Activated T-helper 17 cell treated with anti-CD3 and anti-CD28 coated beads, Interleukin-2, amount 50 U/mL, for 72 hours (primary cell): ENCODE data around the gene KIF5C. TPM values are rescaled to one million over a fixed set of nuclear protein-coding genes. Genes with fewer than 3 reads are reported as not detected.
"Not testable (repeated sequence)": the region's sequence is repeated elsewhere in the genome, so short reads cannot be mapped to it uniquely, and the experiment has no call there.

Experiments
- ATAC-seq: fragments of 150-1000 bp; cut with Tn5 transposase; replicated peaks from 2 replicates; pipeline ENCODE4 v1.10.0; 2021; ENCODE audit warnings: mild to moderate bottlenecking, moderate library complexity
- H3K27ac Mint-ChIP-seq: one replicate; pipeline ENCODE4 v1.8.0; 2022; ENCODE audit warnings: mixed read lengths
- H3K27me3 Mint-ChIP-seq: one replicate; pipeline ENCODE4 v1.8.0; 2022; ENCODE audit warnings: mixed read lengths
- H3K36me3 Mint-ChIP-seq: one replicate; pipeline ENCODE4 v1.8.0; 2022; ENCODE audit warnings: low read depth, mild to moderate bottlenecking, mixed read lengths
- H3K4me1 Mint-ChIP-seq: one replicate; pipeline ENCODE4 v1.8.0; 2022; ENCODE audit warnings: mixed read lengths
- H3K4me3 Mint-ChIP-seq: one replicate; pipeline ENCODE4 v1.8.0; 2022; ENCODE audit warnings: mild to moderate bottlenecking, mixed read lengths
- H3K9me3 Mint-ChIP-seq: one replicate; pipeline ENCODE4 v1.8.0; 2022; ENCODE audit warnings: mixed read lengths
- total RNA-seq, 2 donors: library from RNA; stranded (reverse); gene quantifications; one replicate each; pipeline ENCODE4 v1.2.3, GENCODE V29; 2022

Gene KIF5C
- total RNA-seq, 2 donors from 2014 or later, result 33.1 to 43.8 TPM

- peak; percentile 47 for ATAC-seq
- Mint-ChIP-seq H3K27me3 (no peaks in the 10 kb centered on the region), H3K36me3 (peaks cover 22% of the 10 kb centered on the region), H3K4me3 (no peak overlapping the region), H3K9me3 (no peaks in the 10 kb centered on the region), H3K4me1 (peaks cover 11% of the 10 kb centered on the region), H3K27ac (no peak overlapping the region)
Measured at GRCh38 chr2:148971547-148971946, 96.5 kb downstream of the KIF5C start.

DNA sequence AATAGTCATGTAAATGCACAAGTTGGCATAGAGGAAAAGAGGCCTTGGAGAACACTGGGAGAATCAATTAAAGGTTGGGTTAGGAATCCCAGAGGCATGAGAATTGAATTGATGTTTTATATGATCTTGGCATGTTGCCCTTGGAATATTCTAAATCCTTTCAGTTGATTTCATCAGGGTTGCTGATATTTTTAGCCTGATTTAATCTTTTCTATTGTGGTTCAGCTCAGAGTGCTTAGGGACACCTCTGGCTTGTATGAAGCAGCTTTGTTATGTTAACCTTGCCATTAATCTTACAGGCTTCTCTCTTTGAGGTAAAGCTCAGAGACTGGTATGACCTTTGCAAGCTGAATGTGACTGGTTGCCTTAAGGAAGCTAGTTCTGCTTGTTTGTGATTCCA lies 99.1 kb downstream of the KIF5C start:
- no peak overlapping the region for H3K4me3 Mint-ChIP-seq
- H3K36me3 Mint-ChIP-seq, result peaks cover 32% of the 10 kb centered on the region
- no peak overlapping the region for H3K27ac Mint-ChIP-seq
- no peak for ATAC-seq
- H3K9me3 Mint-ChIP-seq, result no peaks in the 10 kb centered on the region
- no peaks in the 10 kb centered on the region for H3K27me3 Mint-ChIP-seq
- peaks cover 11% of the 10 kb centered on the region for H3K4me1 Mint-ChIP-seq

DNA sequence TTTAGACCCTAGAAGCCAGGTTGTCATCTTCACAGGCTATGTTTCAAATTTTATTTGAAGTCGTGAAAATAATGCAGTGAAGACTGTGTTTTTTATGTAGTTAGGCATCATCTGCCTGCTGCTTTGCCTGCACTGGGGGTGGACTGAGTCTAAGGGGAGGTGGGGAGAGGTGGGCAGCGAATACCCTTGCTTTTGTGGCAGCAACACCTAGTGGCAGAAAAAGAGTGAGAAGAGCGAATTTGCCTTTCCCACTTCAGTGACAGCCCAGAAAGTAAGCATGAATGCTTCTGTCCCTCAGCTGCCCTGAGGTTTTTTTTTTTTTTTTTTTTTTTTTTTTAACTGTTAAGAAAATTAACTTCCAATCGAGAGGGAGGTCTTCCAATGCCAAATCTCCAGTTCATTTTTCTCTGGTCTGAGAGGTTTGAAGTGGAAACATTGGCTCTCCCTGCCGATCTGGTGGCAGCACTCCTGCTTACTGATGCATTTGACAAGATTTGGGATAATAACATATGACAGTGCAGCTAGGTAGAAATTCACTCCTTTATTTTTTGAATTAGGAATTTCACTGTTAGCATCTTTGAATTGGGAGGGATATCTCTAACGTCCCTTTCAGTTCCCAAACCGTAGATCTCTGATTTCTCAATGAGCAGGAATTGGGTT lies 103.1 kb downstream of the KIF5C start:
- Mint-ChIP-seq H3K27ac (no peak overlapping the region), H3K9me3 (no peaks in the 10 kb centered on the region), H3K27me3 (no peaks in the 10 kb centered on the region), H3K36me3 (peaks cover 71% of the 10 kb centered on the region), H3K4me3 (no peak overlapping the region), H3K4me1 (no peaks in the 10 kb centered on the region)
- no peak for ATAC-seq

GRCh38 chr2:148978706-148979105 lies 103.7 kb downstream of the KIF5C start:
- Mint-ChIP-seq H3K4me3 (no peak overlapping the region), H3K4me1 (no peaks in the 10 kb centered on the region), H3K27me3 (no peaks in the 10 kb centered on the region), H3K27ac (no peak overlapping the region), H3K9me3 (no peaks in the 10 kb centered on the region), H3K36me3 (peaks cover 71% of the 10 kb centered on the region)
- no peak for ATAC-seq

DNA sequence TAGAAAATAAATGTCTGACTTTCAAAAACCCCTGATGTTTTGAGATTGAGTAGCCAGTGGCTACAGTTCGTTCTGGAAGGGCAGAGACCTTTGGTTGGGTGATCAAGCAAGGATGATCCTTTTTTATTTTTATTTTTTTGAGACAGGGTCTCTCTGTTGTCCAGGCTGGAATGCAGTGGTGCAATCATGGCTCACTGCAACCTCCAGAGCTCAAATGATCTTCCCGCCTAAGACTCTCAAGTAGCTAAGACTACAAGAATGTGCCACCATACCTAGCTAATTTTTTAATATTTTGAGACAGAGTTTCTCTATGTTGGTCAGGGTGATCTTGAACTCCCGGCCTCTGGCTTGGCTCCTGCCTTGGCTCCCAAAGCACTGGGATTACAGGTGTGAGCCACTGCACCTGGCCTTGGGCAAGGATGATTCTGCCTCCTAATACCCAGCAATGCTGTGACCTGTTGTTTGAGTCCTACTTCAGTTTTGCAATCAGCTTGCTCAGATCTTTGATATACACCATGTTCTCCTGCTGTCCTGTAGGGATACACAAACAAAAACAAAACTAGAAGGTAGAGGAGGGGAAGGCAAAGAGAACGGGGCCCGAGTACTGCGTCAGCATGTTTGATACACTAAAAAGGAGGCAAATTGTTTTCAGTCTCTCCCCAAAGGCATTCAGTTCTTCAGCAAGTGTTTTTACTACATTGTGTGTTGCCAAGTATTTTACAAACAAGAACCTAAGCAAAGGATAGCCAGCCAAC lies 104.3 kb downstream of the KIF5C start:
- Mint-ChIP-seq H3K9me3 (no peaks in the 10 kb centered on the region), H3K4me1 (no peaks in the 10 kb centered on the region), H3K27ac (no peak overlapping the region), H3K27me3 (no peaks in the 10 kb centered on the region), H3K36me3 (peaks cover 71% of the 10 kb centered on the region), H3K4me3 (no peak overlapping the region)
- no peak for ATAC-seq

DNA sequence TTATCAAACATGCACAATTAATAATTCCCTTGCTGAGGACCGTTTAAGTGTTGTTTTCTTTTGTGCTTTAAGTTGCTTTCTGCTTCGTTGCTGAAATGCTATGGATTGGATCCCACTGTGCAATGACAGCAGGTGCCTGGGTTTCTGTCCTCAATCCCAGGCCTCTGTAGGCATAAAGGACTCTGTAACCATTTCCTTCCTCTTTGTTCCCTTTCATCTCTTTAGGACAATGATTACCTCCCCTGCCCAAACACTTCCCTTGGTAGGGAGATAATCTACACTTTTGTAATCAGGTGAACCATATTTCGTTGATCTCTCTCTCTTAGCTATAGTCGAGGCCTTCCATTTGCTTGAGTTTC lies 104.9 kb downstream of the KIF5C start:
- Mint-ChIP-seq H3K27ac (no peak overlapping the region), H3K4me3 (no peak overlapping the region), H3K27me3 (no peaks in the 10 kb centered on the region), H3K9me3 (no peaks in the 10 kb centered on the region), H3K4me1 (no peaks in the 10 kb centered on the region), H3K36me3 (peaks cover 68% of the 10 kb centered on the region)
- ATAC-seq, result no peak

DNA sequence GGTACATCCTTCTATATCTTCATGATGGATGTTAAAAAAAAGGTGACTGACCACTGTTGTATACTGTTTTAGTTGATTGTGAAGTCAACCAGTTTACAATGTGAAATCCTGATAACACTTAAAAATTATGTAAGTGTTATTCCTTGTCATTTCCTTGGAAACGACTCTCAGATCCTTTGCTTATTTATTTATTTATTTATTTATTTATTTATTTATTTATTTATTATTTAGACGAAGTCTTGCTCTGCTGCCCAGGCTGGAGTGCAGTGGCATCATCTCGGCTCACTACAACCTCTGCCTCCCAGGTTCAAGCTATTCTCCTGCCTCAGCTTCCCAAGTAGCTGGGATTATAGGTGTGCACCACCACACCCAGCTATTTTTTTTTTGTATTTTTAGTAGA lies 105.5 kb downstream of the KIF5C start:
- not testable (repeated sequence) for ATAC-seq, H3K27ac Mint-ChIP-seq, H3K9me3 Mint-ChIP-seq, H3K4me1 Mint-ChIP-seq, H3K4me3 Mint-ChIP-seq, H3K27me3 Mint-ChIP-seq
- H3K36me3 Mint-ChIP-seq, result peaks cover 70% of the 10 kb centered on the region

DNA sequence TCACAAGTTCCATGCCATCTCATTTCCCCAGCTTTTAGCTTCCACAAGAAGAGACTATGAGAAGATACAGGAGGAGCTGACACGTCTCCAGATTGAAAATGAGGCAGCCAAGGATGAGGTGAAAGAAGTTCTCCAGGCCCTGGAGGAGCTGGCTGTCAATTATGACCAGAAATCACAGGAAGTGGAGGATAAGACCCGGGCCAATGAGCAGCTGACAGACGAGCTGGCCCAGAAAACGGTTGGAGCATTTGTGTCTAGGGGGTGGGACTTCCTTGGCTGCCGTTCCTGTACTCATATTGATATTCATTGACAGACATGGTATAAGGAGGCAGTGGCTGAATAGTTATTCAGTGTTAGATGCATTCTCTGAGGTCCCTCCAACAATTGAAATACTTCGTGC lies 106.3 kb downstream of the KIF5C start:
- Mint-ChIP-seq H3K9me3 (no peaks in the 10 kb centered on the region), H3K27me3 (no peaks in the 10 kb centered on the region), H3K4me3 (no peak overlapping the region), H3K4me1 (no peaks in the 10 kb centered on the region), H3K27ac (no peak overlapping the region), H3K36me3 (peaks cover 78% of the 10 kb centered on the region)
- ATAC-seq, result no peak

DNA sequence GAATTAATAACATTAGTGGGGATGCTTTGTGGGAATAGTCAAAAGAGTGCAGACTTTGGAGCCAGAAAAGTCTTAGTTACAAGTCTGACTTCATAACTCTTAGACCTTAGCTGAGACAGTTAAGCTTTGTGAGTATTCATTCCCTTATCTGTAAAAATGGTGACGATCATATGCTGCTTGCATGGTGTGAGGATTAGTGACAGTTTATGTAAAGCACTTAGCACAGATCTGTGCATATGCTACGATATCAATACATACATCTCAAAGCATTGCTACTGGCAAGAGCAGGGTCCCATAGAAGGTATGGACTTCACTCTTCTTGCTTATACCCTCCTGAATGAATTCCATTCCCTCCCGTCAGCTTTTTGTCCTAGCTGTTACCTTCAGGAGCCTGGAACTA lies 106.8 kb downstream of the KIF5C start:
- Mint-ChIP-seq H3K27me3 (no peaks in the 10 kb centered on the region), H3K36me3 (peaks cover 81% of the 10 kb centered on the region), H3K27ac (no peak overlapping the region), H3K4me3 (no peak overlapping the region), H3K9me3 (no peaks in the 10 kb centered on the region), H3K4me1 (no peaks in the 10 kb centered on the region)
- no peak for ATAC-seq

GRCh38 chr2:148982282-148982681 lies 107.3 kb downstream of the KIF5C start:
- Mint-ChIP-seq H3K27me3 (no peaks in the 10 kb centered on the region), H3K4me3 (no peak overlapping the region), H3K36me3 (peaks cover 86% of the 10 kb centered on the region), H3K4me1 (no peaks in the 10 kb centered on the region), H3K27ac (no peak overlapping the region), H3K9me3 (no peaks in the 10 kb centered on the region)
- ATAC-seq, result no peak

DNA sequence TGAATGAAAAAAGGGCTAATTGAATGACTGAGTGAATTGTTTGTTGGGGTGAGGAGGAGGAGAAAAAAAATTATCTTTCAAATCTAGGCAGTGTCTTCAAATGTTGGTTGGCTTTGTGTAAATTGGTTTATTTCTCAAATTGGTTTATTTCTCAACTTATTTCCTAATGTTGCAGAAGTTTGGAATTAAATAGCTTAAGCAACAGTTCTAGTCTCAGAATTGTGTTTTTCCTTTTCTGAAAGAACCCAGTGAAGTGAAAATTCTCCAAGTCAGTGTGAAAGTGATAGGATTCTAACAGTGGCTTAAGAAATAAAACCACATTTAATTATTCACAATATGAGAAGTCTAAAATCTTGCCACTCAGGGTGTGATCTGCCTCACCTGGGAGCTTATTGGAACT lies 108.9 kb downstream of the KIF5C start:
- Mint-ChIP-seq H3K4me1 (no peaks in the 10 kb centered on the region), H3K4me3 (no peak overlapping the region), H3K27ac (no peak overlapping the region), H3K27me3 (no peaks in the 10 kb centered on the region), H3K36me3 (peaks cover 78% of the 10 kb centered on the region), H3K9me3 (no peaks in the 10 kb centered on the region)
- ATAC-seq, result no peak

- H3K36me3 Mint-ChIP-seq, result peaks cover 73% of the 10 kb centered on the region
- H3K27me3 Mint-ChIP-seq, result no peaks in the 10 kb centered on the region
- no peak overlapping the region for H3K27ac Mint-ChIP-seq
- ATAC-seq, result no peak
- no peaks in the 10 kb centered on the region for H3K4me1 Mint-ChIP-seq
- H3K9me3 Mint-ChIP-seq, result no peaks in the 10 kb centered on the region
- no peak overlapping the region for H3K4me3 Mint-ChIP-seq
Measured at GRCh38 chr2:148984449-148984848, 109.4 kb downstream of the KIF5C start.

- H3K36me3 Mint-ChIP-seq, result peaks cover 64% of the 10 kb centered on the region
- no peak overlapping the region for H3K4me3 Mint-ChIP-seq
- no peaks in the 10 kb centered on the region for H3K27me3 Mint-ChIP-seq
- H3K4me1 Mint-ChIP-seq, result no peaks in the 10 kb centered on the region
- H3K9me3 Mint-ChIP-seq, result no peaks in the 10 kb centered on the region
- ATAC-seq, result no peak
- no peak overlapping the region for H3K27ac Mint-ChIP-seq
Measured at GRCh38 chr2:148987286-148987685, 112.3 kb downstream of the KIF5C start.

GRCh38 chr2:148988337-148988736 lies 113.3 kb downstream of the KIF5C start:
- Mint-ChIP-seq H3K9me3 (no peaks in the 10 kb centered on the region), H3K27ac (no peak overlapping the region), H3K27me3 (no peaks in the 10 kb centered on the region), H3K36me3 (peaks cover 63% of the 10 kb centered on the region), H3K4me1 (no peaks in the 10 kb centered on the region), H3K4me3 (no peak overlapping the region)
- no peak for ATAC-seq

DNA sequence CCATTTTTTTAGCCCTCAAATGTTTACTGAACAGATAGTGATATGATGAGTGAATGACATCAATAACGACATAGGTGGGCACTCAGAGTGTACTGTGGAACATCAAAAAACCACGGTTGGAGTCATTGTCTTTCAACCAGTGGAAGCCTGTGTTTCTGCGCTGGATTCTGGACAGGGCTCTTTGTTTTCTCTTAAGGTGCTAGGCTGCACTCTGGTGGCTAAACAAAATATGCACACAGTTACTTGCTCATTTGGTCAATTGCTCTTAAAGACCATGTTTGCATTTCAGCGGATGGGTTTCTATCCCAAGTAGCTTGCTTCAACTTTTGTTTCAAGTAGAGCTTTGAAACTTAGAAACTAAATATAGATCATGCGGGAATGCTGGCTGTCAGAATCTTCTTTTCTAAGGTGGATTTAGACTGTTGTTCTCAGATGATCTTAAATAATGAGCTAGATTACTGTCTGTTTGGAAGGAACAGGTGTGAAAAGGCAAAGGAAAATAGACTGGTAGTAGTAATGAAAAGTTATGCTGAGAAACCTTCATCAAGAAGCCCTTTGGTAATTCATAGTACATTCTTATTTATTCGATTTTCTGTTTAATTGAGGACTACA lies 115.0 kb downstream of the KIF5C start:
- H3K27ac Mint-ChIP-seq, result no peak overlapping the region
- no peak overlapping the region for H3K4me3 Mint-ChIP-seq
- no peaks in the 10 kb centered on the region for H3K9me3 Mint-ChIP-seq
- H3K4me1 Mint-ChIP-seq, result peaks cover under 1% of the 10 kb centered on the region
- peak; percentile 46 for ATAC-seq
- peaks cover 66% of the 10 kb centered on the region for H3K36me3 Mint-ChIP-seq
- H3K27me3 Mint-ChIP-seq, result no peaks in the 10 kb centered on the region
